SH-SY5Y (cell line): ENCODE measurements around the gene SLC6A16.

ENCODE experiments used
- GATA2 ChIP-seq: IDR thresholded peaks from 2 replicates; pipeline ENCODE4 v1.6.1; 2011; ENCODE audit warnings: mild to moderate bottlenecking, low read depth, low read length
- GATA3 ChIP-seq: IDR thresholded peaks from 2 replicates; pipeline ENCODE4 v1.6.1; 2011; ENCODE audit warnings: low read depth, mild to moderate bottlenecking, low read length, moderate library complexity

Gene SLC6A16

GRCh38 chr19:49318296-49318695, 6.7 kb downstream of the SLC6A16 start:
- no peak for TF ChIP-seq GATA2
- TF ChIP-seq GATA3 = no peak

GRCh38 chr19:49316284-49316683, 8.7 kb downstream of the SLC6A16 start:
- TF ChIP-seq GATA2 (no peak), GATA3 (no peak)

GRCh38 chr19:49315111-49315510, 9.9 kb downstream of the SLC6A16 start:
- TF ChIP-seq GATA2 (no peak), GATA3 (no peak)

GRCh38 chr19:49309087-49309486, 15.9 kb downstream of the SLC6A16 start:
- TF ChIP-seq GATA2 = no peak
- TF ChIP-seq GATA3 = no peak

- TF ChIP-seq GATA2 (no peak), GATA3 (no peak)
These were observed 23.1 kb downstream of the SLC6A16 start for GRCh38 chr19:49301866-49302252.

GRCh38 chr19:49301165-49301865, 23.7 kb downstream of the SLC6A16 start:
- TF ChIP-seq GATA2 (no peak), GATA3 (no peak)

- TF ChIP-seq GATA3 = no peak
- no peak for TF ChIP-seq GATA2
These were observed 27.6 kb downstream of the SLC6A16 start for GRCh38 chr19:49297403-49297802.

- TF ChIP-seq GATA3 (no peak), GATA2 (no peak)
These were observed 29.6 kb downstream of the SLC6A16 start for GRCh38 chr19:49295208-49295880.

- TF ChIP-seq GATA3 (no peak), GATA2 (no peak)
These were observed 30.6 kb downstream of the SLC6A16 start for GRCh38 chr19:49294401-49294800.

GRCh38 chr19:49290517-49290916, 34.5 kb downstream of the SLC6A16 start:
- TF ChIP-seq GATA3 = no peak
- TF ChIP-seq GATA2 = no peak

- TF ChIP-seq GATA3 = no peak
- no peak for TF ChIP-seq GATA2
These were observed 37.7 kb downstream of the SLC6A16 start for GRCh38 chr19:49287141-49287770.

GRCh38 chr19:49282184-49282583, 42.8 kb downstream of the SLC6A16 start:
- TF ChIP-seq GATA3 (no peak), GATA2 (no peak)

GRCh38 chr19:49272204-49272603, 52.8 kb downstream of the SLC6A16 start:
- TF ChIP-seq GATA3 (no peak), GATA2 (no peak)

- no peak for TF ChIP-seq GATA3
- no peak for TF ChIP-seq GATA2
These were observed 53.8 kb downstream of the SLC6A16 start for GRCh38 chr19:49271080-49271753.
